GM12878 (cell line): Measurements from ENCODE around the gene VIPR2. TPM values are rescaled to one million over a fixed set of nuclear protein-coding genes. Genes with fewer than 3 reads are reported as not detected.

ENCODE experiments used
- ATAC-seq: fragments of 200-7000 bp; cut with Tn5 transposase; 3 replicates; pipeline ENCODE4 v1.9.1; 2020; ENCODE audit warnings: mild to moderate bottlenecking, moderate library complexity
- BruUV-seq: library from RNA; stranded (reverse); fragments of 400-500 nt; replicated peaks from 2 replicates; lab custom pipeline; 2021; lab: Mats Ljungman, UMichigan
- CTCF ChIA-PET: fragments of 300-600 bp; sonication (Branson Sonifier 250); formaldehyde crosslinking; extraction: SDS; loops from one replicate; lab custom pipeline; 2021; ENCODE audit warnings: inconsistent platforms; lab: Yijun Ruan, JAX
- POLR2A ChIA-PET: fragments of 350-600 bp; formaldehyde crosslinking; extraction: SDS; loops from one replicate; lab custom pipeline; 2021; ENCODE audit warnings: inconsistent platforms; lab: Charles Lee
- RAD21 ChIA-PET: fragments of 300-600 bp; sonication (Branson Sonifier 250); formaldehyde crosslinking; loops from one replicate; lab custom pipeline; 2023; ENCODE audit warnings: antibody characterized with exemption; ENCODE audit not compliant: unreplicated experiment; lab: Charles Lee
- SMC1A ChIA-PET: fragments of 300-600 bp; sonication (Branson Sonifier 250); formaldehyde crosslinking; loops from one replicate; lab custom pipeline; 2023; ENCODE audit not compliant: unreplicated experiment, uncharacterized antibody; lab: Charles Lee
- DNase-seq: peaks from one replicate; pipeline ENCODE4 v3.0.0-alpha.2; 2011; ENCODE audit warnings: low read depth, low spot score
- FAIRE-seq: peaks from 3 replicates; lab custom pipeline; 2011; peaks lifted over from hg19 to GRCh38; lab: Jason Lieb, UNC
- H2AFZ ChIP-seq: 2 replicates; pipeline ENCODE4 v1.6.0; 2011; ENCODE audit warnings: low read depth, low read length, control low read depth; ENCODE audit not compliant: control insufficient read depth
- H3K27ac ChIP-seq: 2 replicates; pipeline ENCODE4 v1.5.1; 2011; ENCODE audit warnings: control low read depth; ENCODE audit not compliant: control insufficient read depth, insufficient read depth
- H3K27me3 ChIP-seq, 2 experiments: replicated peaks in 1 of 2; 2 replicates each; pipeline versions ENCODE4 v1.6.0 to v1.6.1; 2011; ENCODE audit warnings: low read length in 1 of 2; ENCODE audit not compliant: control insufficient read depth in 2 of 2, insufficient read depth in 2 of 2
- H3K36me3 ChIP-seq, 2 experiments: 2 replicates each; pipeline ENCODE4 v1.5.1; 2011; ENCODE audit warnings: low read length in 1 of 2; ENCODE audit not compliant: control insufficient read depth in 2 of 2, insufficient read depth in 2 of 2
- H3K4me1 ChIP-seq: 2 replicates; pipeline ENCODE4 v1.6.1; 2011; ENCODE audit warnings: mild to moderate bottlenecking, low read length, moderate library complexity, mixed read lengths; ENCODE audit not compliant: control insufficient read depth, insufficient read depth
- H3K4me2 ChIP-seq: 2 replicates; pipeline ENCODE4 v1.6.0; 2011; ENCODE audit warnings: control low read depth; ENCODE audit not compliant: control insufficient read depth, insufficient read depth
- H3K4me3 ChIP-seq: fragments of 200-600 bp; sonication (generic); 2 replicates; pipeline ENCODE4 v1.5.1; 2016
- H3K79me2 ChIP-seq: 2 replicates; pipeline ENCODE4 v1.6.0; 2011; ENCODE audit warnings: low read length; ENCODE audit not compliant: control insufficient read depth, insufficient read depth
- H3K9ac ChIP-seq: 2 replicates; pipeline ENCODE4 v1.8.0; 2011; ENCODE audit warnings: low read length, control low read depth, mixed read lengths; ENCODE audit not compliant: control insufficient read depth, insufficient read depth
- H3K9me3 ChIP-seq: replicated peaks from 3 replicates; pipeline ENCODE4 v1.5.1; 2011; ENCODE audit warnings: mild to moderate bottlenecking, low read length; ENCODE audit not compliant: control insufficient read depth, insufficient read depth
- H4K20me1 ChIP-seq: 2 replicates; pipeline ENCODE4 v1.6.0; 2011; ENCODE audit not compliant: control insufficient read depth, insufficient read depth
- BHLHE40 ChIP-seq, 2 experiments: fragments of 450-650 bp in 1 of 2; IDR thresholded peaks; 2 replicates each; pipeline ENCODE4 v1.6.1; 2011 to 2017; ENCODE audit warnings: low read depth in 2 of 2, borderline replicate concordance in 1 of 2, improper control_type of control experiment in 1 of 2, low read length in 1 of 2, mild to moderate bottlenecking in 1 of 2
- EP300 ChIP-seq, 2 experiments: fragments of 150-350 bp in 1 of 2; IDR thresholded peaks; 2 replicates each; pipeline ENCODE4 v1.6.1; 2011 to 2012; ENCODE audit warnings: low read depth in 2 of 2, low read length in 2 of 2, borderline replicate concordance in 1 of 2, improper control_type of control experiment in 1 of 2, inconsistent platforms in 1 of 2; ENCODE audit not compliant: control insufficient read depth in 1 of 2
- MLLT1 ChIP-seq: fragments of 450-650 bp; IDR thresholded peaks from 2 replicates; pipeline ENCODE4 v1.6.1; 2016; ENCODE audit warnings: mild to moderate bottlenecking
- MTA2 ChIP-seq: fragments of 450-650 bp; IDR thresholded peaks from 2 replicates; pipeline ENCODE4 v1.6.1; 2016; ENCODE audit warnings: low read depth, mild to moderate bottlenecking, moderate library complexity
- PRDM15 ChIP-seq: fragments of 450-650 bp; formaldehyde crosslinking; IDR thresholded peaks from 2 replicates; pipeline ENCODE4 v1.4.0; 2020; ENCODE audit warnings: mild to moderate bottlenecking, moderate library complexity
- REST ChIP-seq: IDR thresholded peaks from 2 replicates; pipeline ENCODE4 v1.6.1; 2012; ENCODE audit warnings: mild to moderate bottlenecking, low read depth, low read length
- WGBS: methylation state at CpG from one replicate; pipeline ENCODE4 v1.1.6; 2016; ENCODE audit warnings: low lambda C conversion rate; ENCODE audit not compliant: insufficient replicate concordance, insufficient coverage; ENCODE audit errors: missing lambda C conversion rate; 5-methylcytosine and 5-hydroxymethylcytosine counted together
- in situ Hi-C: fragments of 300-500 bp; cut with MboI; formaldehyde crosslinking; loops from 9 replicates; pipeline ENCODE4 v1.14.3; 2018; ENCODE audit warnings: mixed read lengths
- intact Hi-C: fragments of 100-400 bp; cut with micrococcal nuclease; formaldehyde crosslinking; loops from one replicate; pipeline ENCODE4 v1.14.2; 2022; ENCODE audit not compliant: unreplicated experiment
- polyA plus RNA-seq, 11 experiments: library from polyadenylated mRNA; depleted of rRNA in 4 of 11; unstranded in 6 of 11; stranded (reverse) in 5 of 11; fragments of >200 nt; fragmentation: Nextera tagmentation in 4 of 11; fragmentation: Illumina TruSeq in 1 of 11; extraction: Ambion mirVana in 4 of 11; extraction: Trizol in 1 of 11; gene quantifications; 1 replicate in 1 of 11; 2 replicates in 10 of 11; pipeline versions ENCODE4 v1.2.1 to v1.2.3, GENCODE V29; 2011 to 2016; ENCODE audit warnings: inconsistent platforms in 2 of 11, missing spikeins in 2 of 11, low read depth in 1 of 11
- total RNA-seq, 4 experiments: library from RNA; depleted of rRNA in 3 of 4; stranded (reverse); fragments of >200 nt in 3 of 4; fragmentation: Illumina TruSeq in 1 of 4; extraction: Trizol in 1 of 4; gene quantifications; 2 replicates each; pipeline versions ENCODE4 v1.2.1 to v1.2.3, GENCODE V29; 2013 to 2021

Gene VIPR2
- total and polyA plus RNA-seq, 10 of the 15 experiments (the other 5 are each of a cell fraction or from before 2014, with no cell fraction given) = not detected

- TF ChIP-seq PRDM15 (CRISPR knock-in tag) = no peak
- TF ChIP-seq REST = no peak
These were observed 107.6 kb downstream of the VIPR2 start (continued) for GRCh38 chr7:159036916-159037605.

- intact Hi-C loops (no loop called here), in situ Hi-C loops (no loop called here)
- Histone ChIP-seq H3K79me2 (no peaks in the 10 kb centered on the region), H3K27ac (no peak overlapping the region), H3K36me3 (no peaks in the 10 kb centered on the region), H3K4me2 (no peak overlapping the region), H3K4me3 (no peak overlapping the region), H3K9ac (no peak overlapping the region), H2AFZ (no peak overlapping the region), H3K9me3 (no peaks in the 10 kb centered on the region), H4K20me1 (no peaks in the 10 kb centered on the region), H3K4me1 (no peaks in the 10 kb centered on the region), H3K27me3 (no peaks in the 10 kb centered on the region)
- ChIA-PET RAD21 (no interaction called here), POLR2A (no interaction called here), SMC1A (no interaction called here), CTCF (no interaction called here)
- DNase-seq (no peak), FAIRE-seq (no peak), ATAC-seq (no peak)
- WGBS = 64% methylated on average over 21 of the region's 21 CpGs
- no TSS peak for BruUV-seq
- TF ChIP-seq MLLT1 (no peak), MTA2 (no peak), EP300 (IDR thresholded peaks at IDR 0.05; ENCODE audit: borderline replicate concordance in 1 of 2, control insufficient read depth in 1 of 2, low read depth in 2 of 2, low read length in 2 of 2) (no peak), PRDM15 (CRISPR knock-in tag) (no peak), BHLHE40 (IDR thresholded peaks at IDR 0.05; ENCODE audit: borderline replicate concordance in 1 of 2, low read depth in 2 of 2, low read length in 1 of 2) (no peak)
These were observed 109.0 kb downstream of the VIPR2 start for GRCh38 chr7:159035571-159036073.
